ENCODE data around the gene LRRC3. TPM values are rescaled to one million over a fixed set of nuclear protein-coding genes. Genes with fewer than 3 reads are reported as not detected.
A peak's percentile ranks its signal among the peaks of the same experiment; 100 is the strongest.

Gene LRRC3
- total RNA-seq, 2 experiments from 2014 or later: 0.55 to 0.61 TPM

- ChIA-PET POLR2A (no interaction called here), CTCF (no interaction called here)
- Histone ChIP-seq H3K27me3 (ENCODE audit: control insufficient read depth in 1 of 2, insufficient read depth in 2 of 2, low read length in 2 of 2) (no peaks in the 10 kb centered on the region), H3K9me3 (ENCODE audit: control insufficient read depth in 1 of 2, insufficient read depth in 1 of 2, low read length in 2 of 2) (peaks cover 0 to 9% of the 10 kb centered on the region in 2 experiments), H3K4me1 (ENCODE audit: insufficient read depth, low read length) (peaks cover 11% of the 10 kb centered on the region), H3K36me3 (ENCODE audit: insufficient read depth, low read length) (no peaks in the 10 kb centered on the region), H3K27ac (ENCODE audit: low read depth in 1 of 2, low read length in 2 of 2) (no peak overlapping the region), H3K4me3 (ENCODE audit: low read length) (no peak overlapping the region)
- Mint-ChIP-seq H3K4me1 (ENCODE audit: low read depth) (peaks cover 10% of the 10 kb centered on the region), H3K9me3 (no peaks in the 10 kb centered on the region), H3K36me3 (ENCODE audit: low read depth) (no peaks in the 10 kb centered on the region), H3K27ac (no peak overlapping the region), H3K4me3 (no peak overlapping the region), H3K27me3 (no peaks in the 10 kb centered on the region)
- intact Hi-C loops (cut with DNase I, micrococcal nuclease): loop anchor here in 1 of 2 experiments (5.0 kb wide), 1 partner anchor 672 kb away; no protein-coding TSS in a partner anchor
- DNase-seq (no peak), ATAC-seq (ENCODE audit: poor library complexity) (no peak)
- TF ChIP-seq, protein P1, sequence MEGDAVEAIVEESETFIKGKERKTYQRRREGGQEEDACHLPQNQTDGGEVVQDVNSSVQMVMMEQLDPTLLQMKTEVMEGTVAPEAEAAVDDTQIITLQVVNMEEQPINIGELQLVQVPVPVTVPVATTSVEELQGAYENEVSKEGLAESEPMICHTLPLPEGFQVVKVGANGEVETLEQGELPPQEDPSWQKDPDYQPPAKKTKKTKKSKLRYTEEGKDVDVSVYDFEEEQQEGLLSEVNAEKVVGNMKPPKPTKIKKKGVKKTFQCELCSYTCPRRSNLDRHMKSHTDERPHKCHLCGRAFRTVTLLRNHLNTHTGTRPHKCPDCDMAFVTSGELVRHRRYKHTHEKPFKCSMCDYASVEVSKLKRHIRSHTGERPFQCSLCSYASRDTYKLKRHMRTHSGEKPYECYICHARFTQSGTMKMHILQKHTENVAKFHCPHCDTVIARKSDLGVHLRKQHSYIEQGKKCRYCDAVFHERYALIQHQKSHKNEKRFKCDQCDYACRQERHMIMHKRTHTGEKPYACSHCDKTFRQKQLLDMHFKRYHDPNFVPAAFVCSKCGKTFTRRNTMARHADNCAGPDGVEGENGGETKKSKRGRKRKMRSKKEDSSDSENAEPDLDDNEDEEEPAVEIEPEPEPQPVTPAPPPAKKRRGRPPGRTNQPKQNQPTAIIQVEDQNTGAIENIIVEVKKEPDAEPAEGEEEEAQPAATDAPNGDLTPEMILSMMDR (IDR thresholded peaks at IDR 0.05): no peak
Measured at GRCh38 chr21:44484498-44485253, 29.4 kb downstream of the LRRC3 start.

DNA sequence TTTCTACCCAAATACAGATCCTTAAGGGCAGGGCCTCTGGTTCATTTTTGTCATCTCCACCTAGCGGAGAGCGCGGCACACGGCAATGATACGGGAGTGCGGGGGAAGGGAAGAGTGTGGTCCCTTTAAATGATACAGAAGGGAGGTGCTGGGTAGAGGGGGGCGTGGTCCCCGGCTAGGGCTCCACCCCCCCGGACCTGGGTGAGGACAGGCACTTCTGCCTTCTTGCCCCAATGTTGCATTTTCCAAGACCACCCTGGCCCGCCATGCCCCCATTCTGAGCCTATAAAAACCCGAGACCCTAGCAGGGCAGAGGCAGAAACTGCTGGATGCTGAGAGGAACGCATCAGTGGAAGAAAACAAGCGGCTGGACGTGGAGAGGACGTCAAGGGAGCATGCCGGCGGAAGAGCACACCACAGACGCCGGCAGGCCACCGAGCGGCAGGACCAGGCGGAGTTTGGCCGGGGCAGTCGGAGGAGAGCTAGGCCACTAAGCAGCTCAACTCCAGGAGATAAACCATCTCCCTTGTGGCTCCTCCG, 30.0 kb downstream of the LRRC3 start:
- H3K4me1 ChIP-seq (ENCODE audit: insufficient read depth, low read length): peaks cover 11% of the 10 kb centered on the region
- peak overlapping the region; percentile 46 for H3K4me3 ChIP-seq (ENCODE audit: low read length)
- peaks cover 0 to 9% of the 10 kb centered on the region in 2 experiments for H3K9me3 ChIP-seq (ENCODE audit: control insufficient read depth in 1 of 2, insufficient read depth in 1 of 2, low read length in 2 of 2)
- TF ChIP-seq, protein P1 (IDR thresholded peaks at IDR 0.05): no peak
- CTCF ChIA-PET: no interaction called here
- Mint-ChIP-seq H3K9me3 (no peaks in the 10 kb centered on the region), H3K4me3 (peak overlapping the region; percentile 68), H3K36me3 (ENCODE audit: low read depth) (no peaks in the 10 kb centered on the region), H3K27ac (no peak overlapping the region), H3K4me1 (ENCODE audit: low read depth) (peaks cover 10% of the 10 kb centered on the region), H3K27me3 (no peaks in the 10 kb centered on the region)
- H3K36me3 ChIP-seq (ENCODE audit: insufficient read depth, low read length): no peaks in the 10 kb centered on the region
- intact Hi-C loops (cut with DNase I, micrococcal nuclease): no loop called here
- POLR2A ChIA-PET: no interaction called here
- peak; percentile 76 for ATAC-seq (ENCODE audit: poor library complexity)
- H3K27ac ChIP-seq (ENCODE audit: low read depth in 1 of 2, low read length in 2 of 2): no peak overlapping the region
- H3K27me3 ChIP-seq (ENCODE audit: control insufficient read depth in 1 of 2, insufficient read depth in 2 of 2, low read length in 2 of 2): no peaks in the 10 kb centered on the region
- peak in 9 of 14 experiments; percentile 37 to 67 (median 57) for DNase-seq

- ATAC-seq (ENCODE audit: poor library complexity): peak; percentile 32
- Mint-ChIP-seq H3K4me3 (peak overlapping the region; percentile 68), H3K27me3 (no peaks in the 10 kb centered on the region), H3K27ac (no peak overlapping the region), H3K4me1 (ENCODE audit: low read depth) (peaks cover 10% of the 10 kb centered on the region), H3K36me3 (ENCODE audit: low read depth) (no peaks in the 10 kb centered on the region), H3K9me3 (no peaks in the 10 kb centered on the region)
- no peak overlapping the region for H3K27ac ChIP-seq (ENCODE audit: low read depth in 1 of 2, low read length in 2 of 2)
- CTCF ChIA-PET: no interaction called here
- intact Hi-C loops (cut with DNase I, micrococcal nuclease): no loop called here
- H3K36me3 ChIP-seq (ENCODE audit: insufficient read depth, low read length): no peaks in the 10 kb centered on the region
- peaks cover 11% of the 10 kb centered on the region for H3K4me1 ChIP-seq (ENCODE audit: insufficient read depth, low read length)
- POLR2A ChIA-PET: no interaction called here
- no peak for DNase-seq
- peak overlapping the region; percentile 46 for H3K4me3 ChIP-seq (ENCODE audit: low read length)
- no peaks in the 10 kb centered on the region for H3K27me3 ChIP-seq (ENCODE audit: control insufficient read depth in 1 of 2, insufficient read depth in 2 of 2, low read length in 2 of 2)
- TF ChIP-seq, protein P1 (IDR thresholded peaks at IDR 0.05): no peak
- peaks cover 0 to 9% of the 10 kb centered on the region in 2 experiments for H3K9me3 ChIP-seq (ENCODE audit: control insufficient read depth in 1 of 2, insufficient read depth in 1 of 2, low read length in 2 of 2)
Measured at GRCh38 chr21:44485796-44486195, 30.5 kb downstream of the LRRC3 start.
